ENCODE results near the gene MEP1A.

MEP1A gene

DNA sequence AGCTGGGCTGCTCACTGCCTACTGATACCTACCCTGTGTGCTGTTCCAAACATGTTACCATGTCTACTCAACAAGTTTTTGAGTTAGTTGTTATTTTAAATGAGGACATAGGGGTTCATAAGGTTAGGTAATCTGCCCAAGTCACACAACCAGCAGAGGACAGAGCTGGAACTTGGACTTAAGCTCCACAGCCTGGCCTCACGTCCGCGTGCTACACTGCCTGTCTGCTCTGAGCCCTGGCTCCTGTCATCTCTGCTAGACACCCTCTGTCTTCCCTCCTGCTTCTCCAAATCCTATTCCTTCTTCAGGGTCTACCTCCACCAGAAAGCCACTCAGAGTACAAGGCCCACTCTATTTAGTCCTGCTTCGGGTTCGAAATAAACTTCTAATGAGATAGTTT lies 28.2 kb upstream of the MEP1A start:
- Histone ChIP-seq H3K18ac (ENCODE audit: low read length) (no peak overlapping the region), H3K4me3 (ENCODE audit: low read length in 2 of 2) (no peak overlapping the region), H3K14ac (ENCODE audit: low read length) (no peak overlapping the region), H3K79me1 (ENCODE audit: low read depth, low read length) (no peaks in the 10 kb centered on the region), H2BK120ac (ENCODE audit: low read depth, low read length) (no peak overlapping the region), H3K9ac (ENCODE audit: low read depth, low read length, poor library complexity) (no peak overlapping the region), H2AK5ac (ENCODE audit: low read depth, low read length) (no peak overlapping the region), H3K23ac (ENCODE audit: low read depth, low read length, poor library complexity) (no peak overlapping the region), H3K36me3 (replicated peaks in 1 of 2; ENCODE audit: control insufficient read depth in 2 of 2, insufficient read depth in 2 of 2, low read length in 2 of 2) (no peaks in the 10 kb centered on the region), H4K8ac (ENCODE audit: low read depth, low read length) (no peak overlapping the region), H4K91ac (ENCODE audit: low read depth, low read length, poor library complexity) (no peak overlapping the region), H2BK15ac (ENCODE audit: low read length) (no peak overlapping the region), H2BK12ac (ENCODE audit: low read length) (no peak overlapping the region), H3K27ac (replicated peaks; ENCODE audit: low read length) (no peak overlapping the region), H2BK5ac (ENCODE audit: low read length) (no peak overlapping the region), H3K4me1 (ENCODE audit: control insufficient read depth in 2 of 2, insufficient read depth in 1 of 2, low read depth in 1 of 2, low read length in 2 of 2) (no peaks in the 10 kb centered on the region), H3K4me2 (ENCODE audit: insufficient read depth, low read length, poor library complexity, severe bottlenecking) (no peak overlapping the region), H3K9me3 (replicated peaks in 1 of 2; ENCODE audit: control insufficient read depth in 2 of 2, insufficient read depth in 1 of 2, low read depth in 1 of 2, low read length in 2 of 2) (no peaks in the 10 kb centered on the region), H3K4ac (ENCODE audit: low read length) (no peak overlapping the region), H2AFZ (ENCODE audit: low read length) (no peak overlapping the region), H3K27me3 (ENCODE audit: control insufficient read depth in 3 of 3, insufficient read depth in 3 of 3, low read depth in 1 of 3, low read length in 3 of 3) (no peaks in the 10 kb centered on the region)
- DNase-seq (ENCODE audit: low spot score) = no peak
- no CpG with 5 or more reads among the region's 5 CpGs for WGBS, 2 donors (ENCODE audit: extremely low coverage in 2 of 2, insufficient read length in 2 of 2, insufficient replicate concordance in 1 of 2)

DNA sequence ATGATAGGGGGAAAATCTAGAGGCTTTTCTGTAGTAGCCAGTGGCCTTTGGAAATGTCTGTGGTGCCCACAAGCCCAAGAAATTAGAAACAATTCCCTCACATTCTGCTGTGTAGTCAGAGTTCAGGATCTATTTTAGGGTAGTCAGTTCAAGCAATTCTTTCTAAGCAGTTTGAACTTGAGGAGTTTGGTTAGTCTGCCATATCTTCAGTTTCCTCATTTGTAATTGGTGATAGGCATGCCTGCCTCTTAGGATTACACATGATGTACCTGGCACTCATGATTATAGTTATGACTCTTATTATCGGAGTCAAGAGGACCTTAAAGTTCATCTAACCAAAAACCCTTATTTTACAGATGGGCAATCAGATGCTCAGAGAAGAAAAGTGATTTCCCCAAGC lies 21.2 kb upstream of the MEP1A start:
- Histone ChIP-seq H3K4me3 (ENCODE audit: low read length in 2 of 2) (no peak overlapping the region), H2BK15ac (ENCODE audit: low read length) (no peak overlapping the region), H3K4me1 (ENCODE audit: control insufficient read depth in 2 of 2, insufficient read depth in 1 of 2, low read depth in 1 of 2, low read length in 2 of 2) (no peaks in the 10 kb centered on the region), H3K4me2 (ENCODE audit: insufficient read depth, low read length, poor library complexity, severe bottlenecking) (no peak overlapping the region), H3K27me3 (ENCODE audit: control insufficient read depth in 3 of 3, insufficient read depth in 3 of 3, low read depth in 1 of 3, low read length in 3 of 3) (no peaks in the 10 kb centered on the region), H2BK12ac (ENCODE audit: low read length) (no peak overlapping the region), H3K4ac (ENCODE audit: low read length) (no peak overlapping the region), H3K14ac (ENCODE audit: low read length) (no peak overlapping the region), H3K9ac (ENCODE audit: low read depth, low read length, poor library complexity) (no peak overlapping the region), H3K36me3 (replicated peaks in 1 of 2; ENCODE audit: control insufficient read depth in 2 of 2, insufficient read depth in 2 of 2, low read length in 2 of 2) (no peaks in the 10 kb centered on the region), H4K8ac (ENCODE audit: low read depth, low read length) (no peak overlapping the region), H3K27ac (replicated peaks; ENCODE audit: low read length) (no peak overlapping the region), H3K79me1 (ENCODE audit: low read depth, low read length) (no peaks in the 10 kb centered on the region), H2BK120ac (ENCODE audit: low read depth, low read length) (no peak overlapping the region), H3K23ac (ENCODE audit: low read depth, low read length, poor library complexity) (no peak overlapping the region), H2AK5ac (ENCODE audit: low read depth, low read length) (no peak overlapping the region), H2BK5ac (ENCODE audit: low read length) (no peak overlapping the region), H3K9me3 (replicated peaks in 1 of 2; ENCODE audit: control insufficient read depth in 2 of 2, insufficient read depth in 1 of 2, low read depth in 1 of 2, low read length in 2 of 2) (no peaks in the 10 kb centered on the region), H3K18ac (ENCODE audit: low read length) (no peak overlapping the region), H4K91ac (ENCODE audit: low read depth, low read length, poor library complexity) (no peak overlapping the region), H2AFZ (ENCODE audit: low read length) (no peak overlapping the region)
- DNase-seq (ENCODE audit: low spot score) = no peak
- WGBS, 2 donors (ENCODE audit: extremely low coverage in 2 of 2, insufficient read length in 2 of 2, insufficient replicate concordance in 1 of 2) = no CpG with 5 or more reads among the region's 1 CpG

DNA sequence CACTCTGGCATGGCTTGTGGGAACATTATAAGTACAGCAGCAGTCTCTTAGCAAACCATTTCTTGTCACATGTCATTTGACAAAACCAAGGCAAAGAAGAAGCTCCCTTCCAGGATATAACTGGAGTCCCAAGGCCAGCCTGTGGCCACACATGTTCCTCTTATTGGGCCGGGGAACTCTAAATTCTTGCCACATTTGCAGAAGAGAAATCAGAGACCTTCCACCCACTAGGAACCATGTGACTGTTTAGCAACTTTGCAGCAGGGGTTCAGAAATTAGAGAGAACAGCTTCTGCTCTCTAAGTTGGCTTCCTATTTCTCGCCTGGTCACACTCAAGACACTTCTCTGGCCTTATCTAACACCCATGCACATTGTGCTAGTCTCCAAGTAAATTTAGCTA lies 20.4 kb upstream of the MEP1A start:
- H3K23ac ChIP-seq (ENCODE audit: low read depth, low read length, poor library complexity) = no peak overlapping the region
- H3K9me3 ChIP-seq (replicated peaks in 1 of 2; ENCODE audit: control insufficient read depth in 2 of 2, insufficient read depth in 1 of 2, low read depth in 1 of 2, low read length in 2 of 2) = no peaks in the 10 kb centered on the region
- H4K91ac ChIP-seq (ENCODE audit: low read depth, low read length, poor library complexity) = no peak overlapping the region
- H3K27ac ChIP-seq (replicated peaks; ENCODE audit: low read length) = no peak overlapping the region
- H3K4me2 ChIP-seq (ENCODE audit: insufficient read depth, low read length, poor library complexity, severe bottlenecking) = no peak overlapping the region
- H3K27me3 ChIP-seq (ENCODE audit: control insufficient read depth in 3 of 3, insufficient read depth in 3 of 3, low read depth in 1 of 3, low read length in 3 of 3) = no peaks in the 10 kb centered on the region
- no peak overlapping the region for H3K18ac ChIP-seq (ENCODE audit: low read length)
- H3K4ac ChIP-seq (ENCODE audit: low read length) = no peak overlapping the region
- H3K4me3 ChIP-seq (ENCODE audit: low read length in 2 of 2) = no peak overlapping the region
- DNase-seq (ENCODE audit: low spot score) = no peak
- no peak overlapping the region for H3K9ac ChIP-seq (ENCODE audit: low read depth, low read length, poor library complexity)
- H2BK120ac ChIP-seq (ENCODE audit: low read depth, low read length) = no peak overlapping the region
- no peak overlapping the region for H2BK15ac ChIP-seq (ENCODE audit: low read length)
- no peak overlapping the region for H2BK5ac ChIP-seq (ENCODE audit: low read length)
- H3K79me1 ChIP-seq (ENCODE audit: low read depth, low read length) = no peaks in the 10 kb centered on the region
- no peak overlapping the region for H2AK5ac ChIP-seq (ENCODE audit: low read depth, low read length)
- H3K4me1 ChIP-seq (ENCODE audit: control insufficient read depth in 2 of 2, insufficient read depth in 1 of 2, low read depth in 1 of 2, low read length in 2 of 2) = no peaks in the 10 kb centered on the region
- H2BK12ac ChIP-seq (ENCODE audit: low read length) = no peak overlapping the region
- no peak overlapping the region for H2AFZ ChIP-seq (ENCODE audit: low read length)
- no CpG with 5 or more reads among the region's 2 CpGs for WGBS, 2 donors (ENCODE audit: extremely low coverage in 2 of 2, insufficient read length in 2 of 2, insufficient replicate concordance in 1 of 2)
- no peaks in the 10 kb centered on the region for H3K36me3 ChIP-seq (replicated peaks in 1 of 2; ENCODE audit: control insufficient read depth in 2 of 2, insufficient read depth in 2 of 2, low read length in 2 of 2)
- no peak overlapping the region for H4K8ac ChIP-seq (ENCODE audit: low read depth, low read length)
- H3K14ac ChIP-seq (ENCODE audit: low read length) = no peak overlapping the region

DNA sequence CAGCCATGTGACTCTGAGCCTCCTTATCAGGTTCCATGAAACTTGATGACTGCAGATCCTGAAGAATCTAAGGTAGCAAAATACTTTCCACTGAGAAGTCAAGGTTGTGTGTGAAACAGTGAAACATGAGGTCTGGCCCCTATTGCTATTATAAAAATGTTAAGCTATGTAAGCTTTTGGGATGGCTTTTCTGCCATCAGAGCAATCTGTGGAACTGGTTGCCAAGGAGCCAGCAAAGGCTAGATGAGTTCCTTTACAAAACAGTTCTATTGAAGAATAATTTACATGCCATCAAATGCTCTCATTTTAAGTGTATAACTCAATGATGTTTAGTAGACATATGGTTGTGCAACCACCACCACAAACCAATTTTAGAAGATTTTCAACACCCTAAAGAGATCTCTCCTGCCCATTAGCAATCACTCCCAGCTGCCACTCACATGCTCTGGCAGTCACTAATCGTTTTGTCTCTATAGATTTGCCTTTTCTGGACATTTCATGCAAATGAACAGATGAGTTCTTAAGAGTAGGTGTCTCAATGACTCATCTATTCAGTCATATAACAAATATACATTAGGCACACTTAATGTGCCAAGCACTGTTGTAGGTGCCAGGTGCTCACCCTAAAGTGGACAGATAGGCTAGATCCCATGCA lies 19.9 kb upstream of the MEP1A start:
- no peak overlapping the region for H2BK120ac ChIP-seq (ENCODE audit: low read depth, low read length)
- H2BK5ac ChIP-seq (ENCODE audit: low read length) = no peak overlapping the region
- H3K27ac ChIP-seq (replicated peaks; ENCODE audit: low read length) = no peak overlapping the region
- WGBS, 2 donors (ENCODE audit: extremely low coverage in 2 of 2, insufficient read length in 2 of 2, insufficient replicate concordance in 1 of 2) = no CpG with 5 or more reads among the region's 1 CpG
- H3K36me3 ChIP-seq (replicated peaks in 1 of 2; ENCODE audit: control insufficient read depth in 2 of 2, insufficient read depth in 2 of 2, low read length in 2 of 2) = no peaks in the 10 kb centered on the region
- no peak overlapping the region for H3K23ac ChIP-seq (ENCODE audit: low read depth, low read length, poor library complexity)
- H4K91ac ChIP-seq (ENCODE audit: low read depth, low read length, poor library complexity) = no peak overlapping the region
- no peak overlapping the region for H2AK5ac ChIP-seq (ENCODE audit: low read depth, low read length)
- no peak overlapping the region for H2AFZ ChIP-seq (ENCODE audit: low read length)
- H3K4me1 ChIP-seq (ENCODE audit: control insufficient read depth in 2 of 2, insufficient read depth in 1 of 2, low read depth in 1 of 2, low read length in 2 of 2) = no peaks in the 10 kb centered on the region
- H3K14ac ChIP-seq (ENCODE audit: low read length) = no peak overlapping the region
- no peak overlapping the region for H2BK12ac ChIP-seq (ENCODE audit: low read length)
- H2BK15ac ChIP-seq (ENCODE audit: low read length) = no peak overlapping the region
- no peak for DNase-seq (ENCODE audit: low spot score)
- no peak overlapping the region for H3K4me2 ChIP-seq (ENCODE audit: insufficient read depth, low read length, poor library complexity, severe bottlenecking)
- no peaks in the 10 kb centered on the region for H3K79me1 ChIP-seq (ENCODE audit: low read depth, low read length)
- H3K9ac ChIP-seq (ENCODE audit: low read depth, low read length, poor library complexity) = no peak overlapping the region
- no peak overlapping the region for H3K4me3 ChIP-seq (ENCODE audit: low read length in 2 of 2)
- H3K4ac ChIP-seq (ENCODE audit: low read length) = no peak overlapping the region
- no peaks in the 10 kb centered on the region for H3K27me3 ChIP-seq (ENCODE audit: control insufficient read depth in 3 of 3, insufficient read depth in 3 of 3, low read depth in 1 of 3, low read length in 3 of 3)
- no peak overlapping the region for H3K18ac ChIP-seq (ENCODE audit: low read length)
- H4K8ac ChIP-seq (ENCODE audit: low read depth, low read length) = no peak overlapping the region
- no peaks in the 10 kb centered on the region for H3K9me3 ChIP-seq (replicated peaks in 1 of 2; ENCODE audit: control insufficient read depth in 2 of 2, insufficient read depth in 1 of 2, low read depth in 1 of 2, low read length in 2 of 2)

Data from neuronal stem cell (in vitro differentiated cells).